Neural crest cell (in vitro differentiated cells): ENCODE data around the gene SOX8. TPM values are rescaled to one million over a fixed set of nuclear protein-coding genes. Genes with fewer than 3 reads are reported as not detected.

Source experiments
- DNase-seq: peaks from one replicate; pipeline ENCODE4 v3.0.0; 2021; ENCODE audit warnings: low read depth, mixed read lengths, low spot score
- H3K27ac Mint-ChIP-seq: one replicate; pipeline ENCODE4 v1.8.0; 2021; ENCODE audit warnings: mild to moderate bottlenecking, mixed read lengths; ENCODE audit not compliant: unreplicated experiment
- H3K27me3 Mint-ChIP-seq: 2 replicates; pipeline ENCODE4 v1.8.0; 2021; ENCODE audit warnings: low read depth, mild to moderate bottlenecking, mixed read lengths
- H3K36me3 Mint-ChIP-seq: 2 replicates; pipeline ENCODE4 v1.8.0; 2021; ENCODE audit warnings: low read depth, mild to moderate bottlenecking, mixed read lengths
- H3K4me1 Mint-ChIP-seq: 2 replicates; pipeline ENCODE4 v1.8.0; 2021; ENCODE audit warnings: mixed read lengths
- H3K4me3 Mint-ChIP-seq: one replicate; pipeline ENCODE4 v1.8.0; 2021; ENCODE audit warnings: mild to moderate bottlenecking, mixed read lengths
- H3K9me3 Mint-ChIP-seq: 2 replicates; pipeline ENCODE4 v1.8.0; 2021; ENCODE audit warnings: mixed read lengths
- total RNA-seq: library from RNA; stranded (reverse); gene quantifications from 2 replicates; pipeline ENCODE4 v1.2.1, GENCODE V29; 2021
- TF ChIP-seq, protein P1 (sequence below): fragments of 200-600 bp; sonication (generic); conservative IDR thresholded peaks from 2 replicates; pipeline ENCODE4 v1.5.0; 2021; ENCODE audit warnings: antibody characterized with exemption, mild to moderate bottlenecking

The SOX8 gene
- total RNA-seq, 1 donor from 2014 or later, result 19.4 TPM

DNA sequence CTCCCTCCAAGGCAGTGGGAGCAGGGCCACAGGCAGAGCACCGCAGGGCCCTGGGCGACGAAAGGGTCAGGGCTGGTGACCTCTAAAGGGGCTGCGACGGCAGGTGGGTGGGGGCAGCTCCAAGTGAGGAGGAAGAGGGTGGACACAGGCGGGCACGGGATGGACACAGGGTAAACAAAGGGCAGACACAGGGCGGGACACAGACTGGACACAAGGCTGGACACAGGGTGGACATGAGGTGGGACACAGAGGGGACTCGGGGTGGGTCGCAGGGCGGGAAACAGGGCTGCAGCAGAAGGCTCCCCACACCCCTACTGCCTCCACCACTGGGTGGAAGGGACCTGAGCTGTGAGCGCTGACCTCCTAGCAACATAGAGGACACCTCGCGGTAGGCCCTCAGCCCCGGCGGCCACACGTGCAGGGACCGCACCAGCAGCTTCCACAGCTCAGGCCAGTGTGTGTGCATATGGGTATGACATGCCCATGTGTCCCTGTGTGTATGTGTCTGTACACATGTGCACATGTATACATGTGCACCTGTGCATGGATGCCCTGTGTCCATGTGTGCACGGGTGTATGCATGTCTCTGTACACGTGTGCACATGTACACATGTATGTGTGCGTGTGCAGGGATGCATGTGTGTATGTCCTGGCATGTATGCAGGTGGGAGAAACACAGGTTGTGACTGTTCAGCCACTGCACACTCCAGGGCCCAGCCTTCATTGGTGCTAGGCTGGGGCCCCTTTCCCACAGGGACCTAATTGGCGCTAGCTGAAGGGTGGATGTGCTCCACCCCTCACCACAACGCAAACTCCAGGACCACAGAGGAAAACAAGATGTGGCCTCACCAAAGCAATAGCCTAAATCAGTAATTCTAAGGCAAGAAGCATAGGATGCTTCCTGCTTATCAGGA, 18.4 kb upstream of the SOX8 start:
- peaks cover 18% of the 10 kb centered on the region for H3K4me1 Mint-ChIP-seq
- DNase-seq, result no peak
- no peaks in the 10 kb centered on the region for H3K27me3 Mint-ChIP-seq
- peaks cover 29% of the 10 kb centered on the region for H3K36me3 Mint-ChIP-seq
- H3K4me3 Mint-ChIP-seq, result peak overlapping the region; percentile 38
- no peak overlapping the region for H3K27ac Mint-ChIP-seq
- TF ChIP-seq, protein P1, sequence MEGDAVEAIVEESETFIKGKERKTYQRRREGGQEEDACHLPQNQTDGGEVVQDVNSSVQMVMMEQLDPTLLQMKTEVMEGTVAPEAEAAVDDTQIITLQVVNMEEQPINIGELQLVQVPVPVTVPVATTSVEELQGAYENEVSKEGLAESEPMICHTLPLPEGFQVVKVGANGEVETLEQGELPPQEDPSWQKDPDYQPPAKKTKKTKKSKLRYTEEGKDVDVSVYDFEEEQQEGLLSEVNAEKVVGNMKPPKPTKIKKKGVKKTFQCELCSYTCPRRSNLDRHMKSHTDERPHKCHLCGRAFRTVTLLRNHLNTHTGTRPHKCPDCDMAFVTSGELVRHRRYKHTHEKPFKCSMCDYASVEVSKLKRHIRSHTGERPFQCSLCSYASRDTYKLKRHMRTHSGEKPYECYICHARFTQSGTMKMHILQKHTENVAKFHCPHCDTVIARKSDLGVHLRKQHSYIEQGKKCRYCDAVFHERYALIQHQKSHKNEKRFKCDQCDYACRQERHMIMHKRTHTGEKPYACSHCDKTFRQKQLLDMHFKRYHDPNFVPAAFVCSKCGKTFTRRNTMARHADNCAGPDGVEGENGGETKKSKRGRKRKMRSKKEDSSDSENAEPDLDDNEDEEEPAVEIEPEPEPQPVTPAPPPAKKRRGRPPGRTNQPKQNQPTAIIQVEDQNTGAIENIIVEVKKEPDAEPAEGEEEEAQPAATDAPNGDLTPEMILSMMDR, result no peak
- peaks cover 5% of the 10 kb centered on the region for H3K9me3 Mint-ChIP-seq

DNA sequence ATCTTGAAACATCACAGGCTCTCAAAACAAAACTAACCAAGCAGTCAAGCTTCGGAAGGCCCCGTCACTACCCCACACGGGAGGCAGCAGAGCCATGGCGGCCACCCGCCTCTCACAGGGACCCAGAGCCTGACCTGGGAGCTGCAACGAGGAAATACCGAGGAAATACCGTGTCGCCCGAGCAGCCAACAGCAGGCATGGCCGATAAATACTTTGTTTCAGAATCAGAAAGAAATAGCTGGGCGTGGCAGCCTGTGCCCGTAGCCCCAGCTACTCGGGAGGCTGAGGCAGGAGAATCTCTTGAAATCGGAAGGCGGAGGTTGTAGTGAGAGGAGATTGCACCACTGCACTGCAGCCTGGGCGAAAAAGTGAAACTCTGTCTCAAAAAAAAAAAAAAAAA, 17.7 kb upstream of the SOX8 start:
- H3K4me1 Mint-ChIP-seq, result peaks cover 25% of the 10 kb centered on the region
- no peak overlapping the region for H3K27ac Mint-ChIP-seq
- DNase-seq, result no peak

DNA sequence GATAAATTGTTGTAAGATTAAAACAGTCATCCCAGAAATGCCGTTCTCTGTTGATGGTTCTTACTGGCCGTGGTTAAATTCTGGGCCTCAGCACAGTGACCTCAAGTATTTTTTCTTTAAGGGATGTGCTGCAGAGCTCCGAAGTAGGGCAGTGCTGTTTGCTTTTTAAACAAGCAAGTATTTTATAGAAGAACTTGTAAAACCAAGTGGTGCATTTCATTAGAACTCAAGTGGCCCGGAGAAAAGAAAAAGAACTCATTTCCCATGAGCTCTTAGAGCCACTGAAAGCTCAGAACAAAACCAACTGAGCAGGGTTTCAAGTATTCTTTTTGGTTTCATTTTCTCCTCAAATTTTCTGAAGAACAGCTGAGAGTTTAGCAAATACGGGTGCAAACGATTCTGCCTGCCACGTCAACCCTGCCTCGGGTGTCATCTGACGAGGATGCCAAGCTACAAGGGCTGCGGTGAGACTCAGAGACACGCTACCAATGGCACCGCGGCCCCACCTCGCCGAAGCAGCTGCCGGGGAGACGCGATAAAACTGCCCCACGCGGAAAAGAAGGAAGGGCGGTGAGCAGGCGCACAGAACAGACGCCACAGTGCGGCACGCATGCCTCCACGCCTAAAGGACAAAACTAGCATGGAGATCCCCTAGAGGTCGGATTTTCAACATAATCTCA, 17.1 kb upstream of the SOX8 start:
- H3K4me1 Mint-ChIP-seq, result peaks cover 30% of the 10 kb centered on the region
- TF ChIP-seq, protein P1, result no peak
- H3K27me3 Mint-ChIP-seq, result peaks cover 2% of the 10 kb centered on the region
- peak overlapping the region; percentile 15 for H3K4me3 Mint-ChIP-seq
- peaks cover 5% of the 10 kb centered on the region for H3K9me3 Mint-ChIP-seq
- no peak for DNase-seq
- H3K36me3 Mint-ChIP-seq, result peaks cover 33% of the 10 kb centered on the region
- no peak overlapping the region for H3K27ac Mint-ChIP-seq

More for the DNA sequence above, 17.7 kb upstream of the SOX8 start:
- peaks cover 5% of the 10 kb centered on the region for H3K9me3 Mint-ChIP-seq
- H3K36me3 Mint-ChIP-seq, result peaks cover 33% of the 10 kb centered on the region
- H3K27me3 Mint-ChIP-seq, result peaks cover 2% of the 10 kb centered on the region
- TF ChIP-seq, protein P1, result no peak
- peak overlapping the region; percentile 38 for H3K4me3 Mint-ChIP-seq

DNA sequence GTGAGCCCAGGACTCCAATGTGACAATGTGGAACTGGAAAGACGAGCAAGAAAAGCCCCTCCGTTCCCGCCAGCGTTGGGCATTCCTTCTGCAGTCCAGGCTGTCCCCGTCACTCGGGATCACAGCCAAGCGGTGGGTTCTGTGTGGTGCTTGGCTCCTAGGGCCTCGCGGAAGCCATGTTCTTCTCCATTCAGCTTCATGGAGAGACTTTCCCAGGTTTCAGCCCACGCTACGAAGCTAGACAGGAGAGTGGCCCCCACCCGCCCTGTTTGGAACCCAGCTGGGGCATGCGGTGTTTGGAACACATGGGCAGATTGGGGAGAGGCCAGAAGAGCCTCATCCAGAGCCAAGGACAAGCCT, 16.6 kb upstream of the SOX8 start:
- H3K9me3 Mint-ChIP-seq, result peaks cover 5% of the 10 kb centered on the region
- H3K27ac Mint-ChIP-seq, result no peak overlapping the region
- TF ChIP-seq, protein P1, result no peak
- no peak for DNase-seq
- peak overlapping the region; percentile 74 for H3K4me3 Mint-ChIP-seq
- H3K27me3 Mint-ChIP-seq, result peaks cover 2% of the 10 kb centered on the region
- peaks cover 33% of the 10 kb centered on the region for H3K36me3 Mint-ChIP-seq
- peaks cover 35% of the 10 kb centered on the region for H3K4me1 Mint-ChIP-seq

DNA sequence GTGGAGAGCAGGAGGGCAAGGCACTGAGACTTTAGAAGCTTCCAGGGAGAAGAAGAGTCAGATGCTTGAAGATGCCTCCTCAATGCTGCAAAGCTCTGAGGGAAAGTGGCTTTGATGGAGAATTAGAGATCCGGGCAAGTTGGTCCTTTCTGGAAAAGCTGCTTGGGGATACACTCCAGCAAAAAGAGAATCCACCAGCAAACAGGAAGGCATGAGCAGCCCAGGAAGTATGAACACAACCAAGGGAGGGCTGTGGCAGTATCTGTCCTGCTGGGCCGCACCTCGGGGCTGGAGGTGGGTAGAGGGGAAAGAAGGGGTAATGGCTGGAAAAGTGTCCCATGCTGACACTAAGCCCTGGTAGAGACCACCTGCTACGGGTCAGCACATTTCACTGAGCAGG, 16.1 kb upstream of the SOX8 start:
- H3K4me1 Mint-ChIP-seq, result peaks cover 35% of the 10 kb centered on the region
- H3K9me3 Mint-ChIP-seq, result peaks cover 5% of the 10 kb centered on the region
- H3K27me3 Mint-ChIP-seq, result peaks cover 2% of the 10 kb centered on the region
- peak overlapping the region; percentile 28 for H3K27ac Mint-ChIP-seq
- H3K36me3 Mint-ChIP-seq, result peaks cover 33% of the 10 kb centered on the region
- DNase-seq, result no peak
- TF ChIP-seq, protein P1, result no peak
- peak overlapping the region; percentile 74 for H3K4me3 Mint-ChIP-seq
